OCI-LY3 (cell line): ENCODE measurements around the gene SH3RF3.

Experiments used
- H2AFZ ChIP-seq: fragments of 200-600, 300-600 bp; shearing (Covaris generic); 2 replicates; pipeline ENCODE4 v1.6.0; 2014; ENCODE audit warnings: antibody characterized with exemption, low read depth, low read length
- H3K27ac ChIP-seq: fragments of 200-600, 300-600 bp; sonication (generic); 2 replicates; pipeline ENCODE4 v1.5.1; 2014; ENCODE audit warnings: mild to moderate bottlenecking, low read length, moderate library complexity, mixed read lengths
- H3K27me3 ChIP-seq: fragments of 200-600, 300-600 bp; sonication (generic); 2 replicates; pipeline ENCODE4 v1.6.1; 2014; ENCODE audit warnings: low read depth, low read length, mixed read lengths
- H3K36me3 ChIP-seq: fragments of 200-600, 300-600 bp; sonication (generic); replicated peaks from 2 replicates; pipeline ENCODE3; 2014; ENCODE audit warnings: low read depth, low read length, mixed read lengths
- H3K4me1 ChIP-seq: fragments of 300-600, 200-600 bp; sonication (generic); 2 replicates; pipeline ENCODE4 v1.6.1; 2014; ENCODE audit warnings: low read length, mixed read lengths
- H3K4me2 ChIP-seq: fragments of 200-600, 300-600 bp; sonication (generic); 2 replicates; pipeline ENCODE4 v1.6.1; 2014; ENCODE audit warnings: low read length, mixed read lengths
- H3K4me3 ChIP-seq: fragments of 300-600, 200-600 bp; sonication (generic); 2 replicates; pipeline ENCODE4 v1.5.1; 2014; ENCODE audit warnings: antibody characterized with exemption, mild to moderate bottlenecking, low read length, moderate library complexity
- H3K79me2 ChIP-seq: fragments of 300-600, 200-600 bp; shearing (Covaris generic); 2 replicates; pipeline ENCODE4 v1.6.1; 2014; ENCODE audit warnings: mild to moderate bottlenecking, low read length, mixed read lengths
- H3K9ac ChIP-seq: fragments of 300-600, 200-600 bp; shearing (Covaris generic); 2 replicates; pipeline ENCODE4 v1.6.0; 2014; ENCODE audit warnings: mild to moderate bottlenecking, low read length, moderate library complexity
- H3K9me3 ChIP-seq: fragments of 200-600, 300-600 bp; shearing (Covaris generic); 2 replicates; pipeline ENCODE4 v1.6.1; 2014; ENCODE audit warnings: low read length, mixed read lengths; ENCODE audit not compliant: insufficient read depth
- H4K20me1 ChIP-seq: fragments of 200-600, 300-600 bp; sonication (generic); 2 replicates; pipeline ENCODE4 v1.6.1; 2016; ENCODE audit warnings: low read length, mixed read lengths; ENCODE audit not compliant: insufficient read depth
- EZH2phosphoT487 ChIP-seq: fragments of 200-600 bp; shearing (Covaris generic); IDR thresholded peaks from 2 replicates; pipeline ENCODE4 v1.6.1; 2018; ENCODE audit warnings: antibody characterized with exemption, mixed run types, low read depth
- TF ChIP-seq, protein P1 (sequence below): fragments of 200-600, 300-600 bp; sonication (generic); IDR thresholded peaks from 2 replicates; pipeline ENCODE4 v1.5.1; 2014; ENCODE audit warnings: antibody characterized with exemption, low read length, low read depth

SH3RF3 gene

DNA sequence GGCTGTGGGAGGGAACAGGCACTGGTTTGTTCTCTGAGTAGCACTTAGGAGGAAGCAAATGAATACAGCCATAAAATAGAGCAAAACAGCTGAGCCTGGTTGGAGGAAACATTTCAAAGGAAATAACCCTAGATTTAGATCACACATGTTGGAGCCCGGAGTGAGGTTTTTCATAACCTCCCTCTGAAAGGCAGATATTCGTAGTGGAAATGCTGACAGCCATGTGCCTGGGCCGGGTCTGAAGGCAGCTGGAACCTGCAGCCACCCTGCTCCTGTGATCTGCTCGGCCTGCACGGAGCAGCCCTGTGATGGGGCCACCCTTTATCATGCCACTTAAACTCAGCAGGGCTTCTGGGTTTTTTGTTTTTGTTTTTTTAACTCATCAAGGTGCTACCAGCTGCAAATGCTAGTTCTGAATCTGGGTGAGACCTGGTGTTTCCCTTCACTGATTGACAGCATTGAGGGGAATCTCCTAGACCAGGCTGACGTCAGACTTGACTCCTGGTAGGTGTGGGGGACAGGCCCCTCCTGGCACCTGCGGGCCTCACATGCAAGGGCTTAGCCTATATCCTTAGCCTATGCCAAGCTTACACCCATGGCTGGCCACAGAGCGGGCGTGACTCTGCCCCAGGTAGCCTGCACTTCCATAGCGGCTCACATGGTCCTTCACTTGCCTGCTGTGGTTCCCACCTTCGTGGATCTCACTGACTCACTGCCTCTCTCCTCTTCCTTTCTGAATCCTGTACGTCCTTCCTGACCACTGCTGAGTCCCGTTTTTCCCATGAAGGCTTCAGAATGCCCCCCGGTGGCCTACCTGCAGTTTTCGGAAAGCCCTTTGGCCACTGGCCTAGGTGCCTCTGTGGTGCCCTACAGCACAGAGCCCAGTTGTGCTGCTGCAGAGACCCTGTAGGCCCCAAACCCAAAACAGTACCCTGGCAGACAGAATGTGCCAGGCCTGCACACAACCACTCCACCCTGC, 267.5 kb downstream of the SH3RF3 start:
- H3K36me3 ChIP-seq: no peaks in the 10 kb centered on the region
- H3K9ac ChIP-seq: no peak overlapping the region
- no peak overlapping the region for H3K4me2 ChIP-seq
- no peak overlapping the region for H3K27ac ChIP-seq
- H3K79me2 ChIP-seq: no peaks in the 10 kb centered on the region
- no peak overlapping the region for H3K4me3 ChIP-seq
- 0 out of 2 replicates have a peak, but pooled peaks cover 4% of the 10 kb centered on the region for H3K4me1 ChIP-seq
- H3K9me3 ChIP-seq: no peaks in the 10 kb centered on the region
- no peak overlapping the region for H2AFZ ChIP-seq
- no peaks in the 10 kb centered on the region for H3K27me3 ChIP-seq
- TF ChIP-seq, protein P1, sequence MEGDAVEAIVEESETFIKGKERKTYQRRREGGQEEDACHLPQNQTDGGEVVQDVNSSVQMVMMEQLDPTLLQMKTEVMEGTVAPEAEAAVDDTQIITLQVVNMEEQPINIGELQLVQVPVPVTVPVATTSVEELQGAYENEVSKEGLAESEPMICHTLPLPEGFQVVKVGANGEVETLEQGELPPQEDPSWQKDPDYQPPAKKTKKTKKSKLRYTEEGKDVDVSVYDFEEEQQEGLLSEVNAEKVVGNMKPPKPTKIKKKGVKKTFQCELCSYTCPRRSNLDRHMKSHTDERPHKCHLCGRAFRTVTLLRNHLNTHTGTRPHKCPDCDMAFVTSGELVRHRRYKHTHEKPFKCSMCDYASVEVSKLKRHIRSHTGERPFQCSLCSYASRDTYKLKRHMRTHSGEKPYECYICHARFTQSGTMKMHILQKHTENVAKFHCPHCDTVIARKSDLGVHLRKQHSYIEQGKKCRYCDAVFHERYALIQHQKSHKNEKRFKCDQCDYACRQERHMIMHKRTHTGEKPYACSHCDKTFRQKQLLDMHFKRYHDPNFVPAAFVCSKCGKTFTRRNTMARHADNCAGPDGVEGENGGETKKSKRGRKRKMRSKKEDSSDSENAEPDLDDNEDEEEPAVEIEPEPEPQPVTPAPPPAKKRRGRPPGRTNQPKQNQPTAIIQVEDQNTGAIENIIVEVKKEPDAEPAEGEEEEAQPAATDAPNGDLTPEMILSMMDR: no peak
- no peak for TF ChIP-seq EZH2phosphoT487
- no peaks in the 10 kb centered on the region for H4K20me1 ChIP-seq

DNA sequence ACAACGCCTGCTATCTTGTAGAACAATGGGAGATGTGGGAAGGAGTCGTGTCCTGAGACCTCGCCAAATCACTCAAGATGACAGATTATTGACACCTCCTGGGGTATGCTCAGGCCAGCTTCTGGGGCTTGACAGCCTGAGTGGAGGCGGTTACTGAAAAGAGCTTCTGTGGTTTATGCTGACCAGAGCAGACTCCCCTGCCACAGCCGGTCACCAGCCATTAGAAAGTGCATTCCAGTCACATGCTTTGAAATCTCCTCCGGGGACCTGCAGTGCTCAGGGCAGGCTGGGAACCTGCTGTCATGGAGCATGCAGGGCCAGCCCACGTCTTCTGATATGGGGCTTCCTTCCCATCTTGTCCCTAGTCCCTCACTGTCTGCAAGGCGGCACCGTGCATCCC, 268.9 kb downstream of the SH3RF3 start:
- no peaks in the 10 kb centered on the region for H3K36me3 ChIP-seq
- 0 out of 2 replicates have a peak, but pooled peaks cover 4% of the 10 kb centered on the region for H3K4me1 ChIP-seq
- H2AFZ ChIP-seq: no peak overlapping the region
- H3K79me2 ChIP-seq: no peaks in the 10 kb centered on the region
- H3K27ac ChIP-seq: no peak overlapping the region
- no peaks in the 10 kb centered on the region for H3K9me3 ChIP-seq
- H3K27me3 ChIP-seq: no peaks in the 10 kb centered on the region; the same call in 1 of the 2 replicates
- H4K20me1 ChIP-seq: no peaks in the 10 kb centered on the region
- no peak overlapping the region for H3K9ac ChIP-seq
- no peak overlapping the region for H3K4me2 ChIP-seq
- TF ChIP-seq EZH2phosphoT487: no peak
- H3K4me3 ChIP-seq: no peak overlapping the region

DNA sequence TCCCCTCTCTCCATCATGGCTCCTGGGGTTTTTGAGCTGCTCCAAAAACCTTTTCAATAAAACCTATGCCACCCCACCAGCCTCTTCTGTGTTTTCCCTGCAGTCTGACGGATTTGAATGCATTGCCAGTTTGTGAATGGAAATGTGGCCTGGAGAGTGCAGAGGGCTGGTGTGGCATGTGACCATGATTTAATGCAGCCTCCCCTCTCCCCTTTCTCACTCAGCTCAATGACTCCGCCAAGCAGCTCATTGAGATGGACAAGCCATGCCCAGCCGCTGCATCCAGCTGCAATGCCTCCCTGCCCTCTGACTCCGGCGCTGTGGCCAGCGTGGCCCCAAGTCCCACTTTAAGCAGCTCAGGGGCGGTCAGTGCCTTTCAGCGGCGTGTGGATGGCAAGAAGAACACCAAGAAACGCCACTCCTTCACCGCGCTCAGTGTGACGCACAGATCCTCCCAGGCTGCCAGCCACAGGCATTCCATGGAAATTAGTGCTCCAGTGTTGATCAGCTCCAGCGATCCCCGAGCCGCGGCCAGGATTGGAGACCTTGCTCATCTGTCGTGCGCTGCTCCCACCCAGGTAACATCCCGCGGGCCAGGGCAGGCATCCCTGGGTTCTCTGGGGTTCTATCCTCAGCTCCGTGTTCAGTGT, 269.5 kb downstream of the SH3RF3 start:
- Histone ChIP-seq H3K36me3 (no peaks in the 10 kb centered on the region), H3K4me1 (0 out of 2 replicates have a peak, but pooled peaks cover 4% of the 10 kb centered on the region), H3K4me2 (no peak overlapping the region), H4K20me1 (no peaks in the 10 kb centered on the region), H3K4me3 (no peak overlapping the region), H3K9ac (no peak overlapping the region), H3K27me3 (no peaks in the 10 kb centered on the region; the same call in 1 of the 2 replicates), H2AFZ (no peak overlapping the region), H3K27ac (no peak overlapping the region), H3K79me2 (no peaks in the 10 kb centered on the region), H3K9me3 (no peaks in the 10 kb centered on the region)
- TF ChIP-seq, protein P1: no peak
- TF ChIP-seq EZH2phosphoT487: no peak

DNA sequence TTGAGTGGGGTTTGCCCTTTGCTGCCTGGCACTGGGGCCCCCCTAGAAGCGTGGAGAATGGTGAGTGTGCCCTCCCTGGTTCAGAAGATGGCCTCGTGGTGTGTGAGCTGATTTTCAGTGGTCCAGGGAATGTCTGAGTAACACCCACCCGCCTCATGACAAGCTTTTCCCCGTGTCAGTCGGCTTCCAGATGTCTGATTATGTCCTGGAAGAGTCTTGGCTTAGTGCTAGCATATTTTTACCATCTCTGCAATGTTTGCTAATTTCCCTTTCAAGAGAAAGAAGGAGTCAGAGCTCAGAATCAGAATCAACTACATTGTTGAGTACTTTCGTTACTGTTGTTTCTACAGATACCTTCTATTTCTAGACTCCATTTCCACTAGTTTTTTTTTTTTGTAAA, 270.1 kb downstream of the SH3RF3 start:
- H2AFZ ChIP-seq: no peak overlapping the region
- TF ChIP-seq, protein P1: no peak
- TF ChIP-seq EZH2phosphoT487: no peak
- H3K4me1 ChIP-seq: 0 out of 2 replicates have a peak, but pooled peaks cover 4% of the 10 kb centered on the region
- no peaks in the 10 kb centered on the region for H3K9me3 ChIP-seq
- H4K20me1 ChIP-seq: no peaks in the 10 kb centered on the region
- H3K79me2 ChIP-seq: no peaks in the 10 kb centered on the region
- no peak overlapping the region for H3K4me3 ChIP-seq
- no peaks in the 10 kb centered on the region for H3K36me3 ChIP-seq
- H3K4me2 ChIP-seq: no peak overlapping the region
- H3K27ac ChIP-seq: no peak overlapping the region
- no peaks in the 10 kb centered on the region; the same call in 1 of the 2 replicates for H3K27me3 ChIP-seq
- H3K9ac ChIP-seq: no peak overlapping the region
